TTC549 (cell line): ENCODE results near the gene TMEM132C.

ENCODE experiments used
- FAIRE-seq: peaks from 2 replicates; lab custom pipeline; 2012; peaks lifted over from hg19 to GRCh38; lab: Jason Lieb, UNC

Gene TMEM132C

DNA sequence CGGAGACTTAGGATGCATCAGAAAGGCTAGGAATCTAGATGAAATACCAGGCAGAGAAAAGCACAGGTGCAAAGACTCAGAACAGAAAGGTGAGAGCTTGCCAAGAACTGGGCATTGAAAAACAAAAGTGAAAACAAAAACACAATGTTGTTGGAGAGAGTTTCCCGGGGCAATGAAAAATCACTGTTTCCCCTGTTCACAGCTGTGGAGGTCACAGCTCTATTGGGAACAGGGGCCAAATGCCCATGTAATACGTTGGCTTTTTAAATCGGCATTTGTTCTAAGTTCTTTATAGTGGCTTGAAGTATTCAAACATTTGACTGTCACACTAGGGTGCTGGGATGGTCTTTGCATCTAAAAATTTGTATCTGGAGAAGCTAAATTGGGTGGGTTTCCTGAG lies 448.5 kb downstream of the TMEM132C start:
- FAIRE-seq = no peak

GRCh38 chr12:128724468-128725046 lies 457.6 kb downstream of the TMEM132C start:
- no peak for FAIRE-seq

DNA sequence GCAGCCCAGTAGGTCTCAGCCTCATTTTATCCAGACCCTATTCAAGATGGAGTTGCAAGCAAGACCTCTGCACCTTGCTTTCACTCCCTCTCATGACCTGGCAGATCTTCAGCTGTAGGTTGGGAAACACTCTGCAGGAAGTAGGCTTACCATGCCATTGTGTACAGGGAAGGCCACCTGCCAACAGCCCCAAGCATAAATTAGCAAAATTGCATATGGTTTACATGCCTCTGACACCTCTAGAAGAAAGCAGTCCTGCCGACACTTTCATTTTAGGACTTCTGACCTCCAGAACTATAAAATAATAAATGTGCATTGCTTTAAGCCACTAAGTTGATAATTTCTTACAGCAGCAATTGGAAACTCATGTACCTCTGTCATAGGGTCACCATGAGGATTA lies 459.9 kb downstream of the TMEM132C start:
- no peak for FAIRE-seq

GRCh38 chr12:128727461-128727860 lies 460.5 kb downstream of the TMEM132C start:
- no peak for FAIRE-seq

DNA sequence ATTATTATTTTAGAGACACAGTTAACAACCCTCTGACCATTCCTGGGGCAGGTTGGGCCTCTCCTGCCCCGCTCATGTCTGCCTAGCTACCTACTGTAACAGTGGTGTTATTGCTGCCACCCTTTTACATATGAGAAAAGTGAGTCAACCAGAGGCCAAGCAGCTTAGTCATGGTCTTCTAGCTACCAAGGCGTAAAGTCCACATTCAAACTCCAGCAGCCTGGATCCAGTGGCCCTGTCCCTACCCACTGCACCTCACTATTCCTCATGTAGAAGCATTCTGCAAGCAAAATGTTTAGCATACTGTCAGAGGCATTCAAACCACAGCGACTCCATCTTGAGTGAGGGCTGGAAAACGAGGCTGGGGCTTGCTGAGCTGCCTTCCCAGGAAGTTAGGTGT lies 461.0 kb downstream of the TMEM132C start:
- no peak for FAIRE-seq

DNA sequence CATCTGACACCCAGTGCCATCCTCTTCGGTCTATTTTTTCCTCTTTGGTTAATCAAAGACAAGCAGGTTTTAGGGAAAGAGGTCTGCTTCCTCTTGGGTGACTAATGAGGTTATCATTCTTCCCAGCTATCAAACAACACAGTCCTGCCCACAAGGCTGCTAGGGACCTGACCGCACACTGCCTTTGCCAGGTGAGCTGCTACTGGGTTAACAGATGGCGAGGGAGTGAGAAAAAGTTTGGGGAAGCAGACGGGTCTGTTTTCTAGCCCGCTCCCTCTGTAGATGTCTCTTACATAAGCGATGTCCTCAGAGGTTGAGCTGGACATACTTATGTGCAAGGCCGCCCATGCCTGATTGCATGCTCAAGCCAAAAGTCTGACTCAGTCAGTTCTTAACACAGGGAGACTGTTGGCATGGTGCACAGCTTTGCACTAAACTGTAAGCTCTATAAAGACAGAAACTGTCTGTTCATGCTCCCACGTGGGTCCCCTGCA lies 462.7 kb downstream of the TMEM132C start:
- no peak for FAIRE-seq

GRCh38 chr12:128734371-128734770 lies 467.4 kb downstream of the TMEM132C start:
- no peak for FAIRE-seq

DNA sequence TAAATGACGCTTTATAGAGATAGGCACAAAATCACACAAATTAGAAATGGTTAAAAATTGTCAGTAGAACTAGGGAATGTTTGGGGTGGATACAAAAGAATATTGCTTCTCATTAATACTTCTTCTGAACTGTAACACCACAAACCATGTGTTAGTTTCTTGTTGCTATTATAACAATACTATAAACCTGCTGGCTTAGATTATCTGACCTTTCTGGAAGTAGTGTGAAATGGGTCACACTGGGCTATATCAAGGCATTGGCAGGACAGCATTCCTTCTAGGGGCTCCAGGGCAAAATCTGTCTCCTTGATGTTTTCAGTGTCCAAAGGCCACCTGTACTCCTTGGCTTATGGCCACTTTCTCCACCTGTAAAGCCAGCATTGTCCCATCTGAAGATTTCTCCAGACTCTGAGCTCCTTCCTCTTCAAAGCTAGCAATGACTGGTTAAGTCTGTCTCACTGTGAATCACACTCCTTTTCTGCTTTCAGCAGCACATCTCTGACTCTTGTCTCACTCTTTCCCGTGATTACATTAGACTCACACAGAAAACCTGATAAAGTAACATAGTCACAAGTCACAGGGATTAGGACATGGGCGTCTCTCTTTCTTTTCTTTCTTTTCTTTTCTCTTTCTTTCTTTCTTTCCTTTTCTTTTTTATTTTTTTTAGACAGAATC lies 470.5 kb downstream of the TMEM132C start:
- FAIRE-seq = no peak

- no peak for FAIRE-seq
Observed at GRCh38 chr12:128743916-128744315, 476.9 kb downstream of the TMEM132C start.

DNA sequence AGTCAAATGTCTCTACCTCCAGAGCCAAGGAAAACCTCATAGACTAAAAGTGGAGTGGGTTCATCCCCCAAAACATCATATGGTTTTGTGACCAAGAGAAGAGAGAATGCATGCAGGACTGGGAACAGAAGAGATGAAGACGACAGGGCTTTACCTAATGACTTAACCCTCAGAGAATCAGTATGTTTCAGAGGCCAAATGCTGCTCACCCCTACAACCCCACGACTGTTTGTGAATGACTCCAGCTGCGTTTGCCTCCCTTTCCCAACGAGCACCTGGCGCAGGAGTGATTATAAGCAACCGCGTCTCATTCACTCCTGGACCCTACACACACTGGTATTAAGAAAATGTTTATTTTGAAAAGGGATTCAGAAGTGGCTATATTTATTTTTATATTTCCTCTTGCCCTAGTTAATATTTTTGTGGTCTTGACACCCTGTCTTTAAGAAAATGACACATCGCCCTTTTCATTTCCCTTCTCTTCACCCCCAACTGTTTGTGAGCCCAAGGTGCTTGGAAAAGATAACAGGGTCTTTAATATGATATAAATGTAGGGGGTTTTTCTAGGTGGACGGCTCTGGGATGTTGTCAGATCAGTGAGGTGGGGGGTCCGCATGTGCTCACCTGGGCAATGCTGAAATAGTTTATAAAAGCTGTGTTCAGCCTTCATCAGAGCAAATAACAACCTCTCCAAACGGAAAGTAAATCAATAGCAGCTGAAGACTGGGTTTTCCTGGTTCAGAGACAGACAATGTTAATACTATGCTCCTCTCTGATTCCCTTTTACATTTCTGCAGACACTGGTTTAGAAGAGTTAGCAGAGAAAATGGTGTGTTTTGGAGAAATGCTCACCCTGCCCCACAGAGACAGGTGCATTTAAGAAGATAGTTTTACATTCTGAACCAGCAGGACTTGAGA lies 479.1 kb downstream of the TMEM132C start:
- no peak for FAIRE-seq

DNA sequence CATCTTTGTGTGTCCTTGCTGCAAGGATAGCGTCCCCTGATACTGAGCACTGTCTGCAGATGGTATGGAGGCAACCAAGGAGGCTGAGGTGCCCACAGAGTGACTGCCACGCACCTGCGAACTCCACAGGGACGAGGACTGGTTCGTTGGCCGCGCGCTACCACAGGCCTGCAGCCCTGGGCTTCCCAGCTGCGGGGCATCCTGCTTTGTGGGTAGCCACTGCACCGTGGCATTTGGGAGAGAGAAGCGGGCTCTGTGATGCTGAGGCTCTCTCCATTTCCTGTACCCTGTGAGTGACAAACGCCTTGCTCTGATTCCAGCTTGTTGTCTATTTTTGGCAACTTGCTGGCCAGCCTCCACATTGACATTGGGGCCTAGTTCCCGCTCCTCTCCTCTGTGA lies 480.5 kb downstream of the TMEM132C start:
- no peak for FAIRE-seq

DNA sequence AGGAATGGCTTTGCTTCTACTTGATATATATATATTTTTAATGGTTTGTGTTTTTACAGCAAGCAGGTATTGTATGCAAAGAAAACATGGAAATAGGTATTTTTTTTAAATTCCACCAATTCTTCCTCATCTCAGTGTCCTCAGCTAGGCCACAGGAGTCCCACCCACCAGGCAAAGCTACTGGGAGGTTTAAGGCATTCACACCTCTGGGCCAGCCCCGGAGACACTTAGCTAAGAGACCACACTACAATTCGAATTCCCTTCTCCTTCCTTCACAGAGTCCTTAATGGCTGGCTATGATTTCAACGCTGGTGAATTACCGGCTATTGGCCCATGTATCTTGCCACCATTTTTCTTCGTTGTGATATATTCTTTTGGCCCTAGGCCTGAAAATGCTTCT lies 485.4 kb downstream of the TMEM132C start:
- FAIRE-seq = no peak

DNA sequence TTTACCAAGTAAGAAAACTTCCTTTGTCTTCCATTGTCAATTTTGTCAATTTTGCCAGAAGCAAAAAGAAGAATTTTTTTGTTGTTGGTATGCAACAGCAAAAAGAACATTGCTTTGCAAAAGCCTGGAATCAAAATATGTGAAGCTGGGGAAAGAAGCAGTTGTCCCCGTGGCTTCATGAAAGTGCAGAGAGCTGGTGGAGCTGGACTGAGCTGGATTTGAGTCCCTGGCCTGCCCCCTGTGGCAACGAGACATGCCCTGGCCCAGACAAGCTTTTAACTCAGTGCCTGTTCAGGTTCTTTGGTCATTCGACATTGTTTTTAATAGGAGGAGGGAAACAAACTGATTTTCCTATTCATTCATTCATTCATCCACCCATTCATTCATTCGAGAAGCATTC lies 486.5 kb downstream of the TMEM132C start:
- FAIRE-seq = no peak

DNA sequence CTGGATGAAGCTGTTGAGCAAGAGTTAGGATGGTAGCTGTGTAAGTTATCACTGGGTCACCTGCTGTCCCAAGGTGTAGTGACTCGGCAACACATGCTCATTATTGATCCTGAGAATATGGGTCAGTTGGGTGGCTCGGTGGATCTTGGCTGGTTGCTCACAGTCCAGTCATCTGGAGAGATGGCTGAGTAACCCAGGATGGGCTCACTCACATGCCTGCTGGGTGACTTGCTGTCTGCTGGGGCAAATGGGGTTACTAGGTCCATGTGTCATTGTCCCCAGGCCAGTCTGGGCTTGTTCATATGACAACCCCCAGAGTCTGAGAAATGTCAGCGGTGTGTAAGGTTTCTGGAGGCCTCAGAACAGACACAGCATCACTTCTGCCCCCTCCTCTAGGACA lies 487.3 kb downstream of the TMEM132C start:
- FAIRE-seq = no peak

DNA sequence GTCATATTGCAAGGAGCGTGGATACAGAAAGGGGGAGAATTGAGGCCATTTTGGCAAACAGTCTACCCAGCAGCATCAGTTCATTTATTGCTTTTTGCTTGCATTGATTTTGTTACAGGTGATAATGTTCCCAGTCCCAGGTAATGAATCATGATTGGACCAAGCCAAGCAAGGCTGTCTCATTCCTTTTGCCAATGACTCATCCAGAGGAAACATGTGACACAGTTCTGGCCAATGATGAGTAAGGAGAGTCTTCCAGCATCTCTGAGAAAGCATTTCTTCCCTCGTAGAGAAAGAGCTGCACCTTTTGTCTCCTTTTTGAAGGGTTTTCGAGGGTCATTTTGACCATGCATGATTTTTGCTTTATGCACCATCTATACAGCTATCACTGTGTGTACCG lies 488.6 kb downstream of the TMEM132C start:
- FAIRE-seq = no peak
